ENCODE measurements around the gene SRRM3.
"Not testable (repeated sequence)": the region's sequence is repeated elsewhere in the genome, so short reads cannot be mapped to it uniquely, and the experiment has no call there.

The SRRM3 gene, protein sequence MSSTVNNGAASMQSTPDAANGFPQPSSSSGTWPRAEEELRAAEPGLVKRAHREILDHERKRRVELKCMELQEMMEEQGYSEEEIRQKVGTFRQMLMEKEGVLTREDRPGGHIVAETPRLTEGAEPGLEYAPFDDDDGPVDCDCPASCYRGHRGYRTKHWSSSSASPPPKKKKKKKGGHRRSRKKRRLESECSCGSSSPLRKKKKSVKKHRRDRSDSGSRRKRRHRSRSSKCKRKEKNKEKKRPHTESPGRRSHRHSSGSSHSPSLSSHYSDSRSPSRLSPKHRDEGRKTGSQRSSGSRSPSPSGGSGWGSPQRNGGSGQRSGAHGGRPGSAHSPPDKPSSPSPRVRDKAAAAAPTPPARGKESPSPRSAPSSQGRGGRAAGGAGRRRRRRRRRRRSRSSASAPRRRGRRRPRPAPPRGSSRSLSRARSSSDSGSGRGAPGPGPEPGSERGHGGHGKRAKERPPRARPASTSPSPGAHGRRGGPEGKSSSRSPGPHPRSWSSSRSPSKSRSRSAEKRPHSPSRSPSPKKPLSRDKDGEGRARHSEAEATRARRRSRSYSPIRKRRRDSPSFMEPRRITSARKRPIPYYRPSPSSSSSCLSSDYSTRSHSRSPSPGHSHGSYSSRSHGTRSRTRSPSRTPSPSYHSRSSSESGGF

DNA sequence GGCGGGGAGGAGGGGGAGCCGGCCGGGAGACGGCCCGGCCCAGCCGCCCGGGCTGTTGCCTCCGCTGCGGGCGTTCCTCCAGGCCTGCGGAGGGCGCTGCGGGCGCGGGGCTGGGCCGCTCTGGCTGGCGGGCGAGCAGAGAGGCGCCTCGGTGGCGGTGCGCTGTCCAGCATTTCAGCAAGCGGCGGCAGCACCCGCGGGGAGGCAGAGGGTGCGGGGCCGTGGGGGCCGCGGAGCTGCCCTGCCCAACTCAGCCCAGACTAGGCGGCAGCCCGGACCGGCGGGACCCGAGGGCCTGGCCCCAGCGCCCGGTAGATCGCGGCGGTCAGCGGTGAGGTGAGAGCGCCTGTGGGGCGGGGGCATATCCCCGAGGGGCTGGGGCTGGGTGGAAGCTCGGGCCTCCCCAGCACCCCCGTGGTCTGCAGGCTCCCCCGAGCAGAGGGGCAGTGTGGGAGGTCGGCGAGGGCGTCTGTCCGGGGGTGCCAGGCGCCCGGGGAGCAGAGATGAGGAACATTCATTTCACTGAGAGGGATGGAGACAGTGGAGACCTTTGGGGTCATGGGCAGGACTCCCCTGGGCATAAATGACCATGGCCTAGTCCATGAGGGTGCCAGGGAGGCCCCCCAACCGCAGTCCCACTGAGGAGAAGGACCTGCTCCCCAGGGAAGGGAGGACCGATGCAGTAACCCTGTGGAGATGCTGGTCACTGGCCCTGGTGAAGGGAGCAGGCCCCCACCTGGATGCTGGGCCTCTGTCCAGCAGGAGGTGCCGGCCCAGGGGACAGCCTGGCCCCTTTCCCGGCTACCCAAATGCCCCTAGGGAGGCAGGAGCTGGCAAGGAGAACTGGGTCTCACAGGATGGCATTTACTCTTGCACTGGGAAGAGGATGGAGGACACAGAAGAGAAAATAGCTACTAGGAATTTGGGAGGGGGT lies at the start of gene SRRM3:
SRRM3 (plus strand) TSS at position 165 of the 934 bp plus-strand sequence. CDS start 33,171 bp downstream, outside the sequence.
- DNase-seq = peak; percentile 65
- in situ Hi-C loops (cut with MboI; ENCODE audit: low pct_unique_long_range_greater_than_20kb, low sequenced_read_pairs) = no loop called here

DNA sequence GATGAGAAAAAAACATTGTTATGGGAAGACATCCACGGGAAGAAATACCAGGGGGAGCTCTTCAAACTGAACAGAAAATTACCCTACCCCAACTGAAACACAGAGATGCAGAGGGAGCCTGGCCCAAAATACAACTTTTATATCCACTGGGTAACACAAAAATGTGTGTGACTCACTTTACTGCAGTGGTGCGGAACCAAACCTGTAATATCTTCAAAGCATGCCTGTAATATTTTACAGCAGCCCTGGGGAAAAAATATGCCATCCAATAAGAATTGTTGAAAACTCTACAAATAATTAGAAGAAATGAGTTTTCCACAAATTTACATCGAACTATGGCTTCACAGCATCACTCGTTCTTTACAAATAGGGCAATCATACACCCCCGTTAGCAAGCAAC lies 49.8 kb upstream of the SRRM3 start:
- in situ Hi-C loops (cut with MboI; ENCODE audit: low pct_unique_long_range_greater_than_20kb, low sequenced_read_pairs) = no loop called here

GRCh38 chr7:76153571-76154230 lies 48.0 kb upstream of the SRRM3 start:
- in situ Hi-C loops (cut with MboI; ENCODE audit: low pct_unique_long_range_greater_than_20kb, low sequenced_read_pairs); DNase-seq: not testable (repeated sequence)

More for the DNA sequence above, 49.8 kb upstream of the SRRM3 start:
- no peak for DNase-seq

DNA sequence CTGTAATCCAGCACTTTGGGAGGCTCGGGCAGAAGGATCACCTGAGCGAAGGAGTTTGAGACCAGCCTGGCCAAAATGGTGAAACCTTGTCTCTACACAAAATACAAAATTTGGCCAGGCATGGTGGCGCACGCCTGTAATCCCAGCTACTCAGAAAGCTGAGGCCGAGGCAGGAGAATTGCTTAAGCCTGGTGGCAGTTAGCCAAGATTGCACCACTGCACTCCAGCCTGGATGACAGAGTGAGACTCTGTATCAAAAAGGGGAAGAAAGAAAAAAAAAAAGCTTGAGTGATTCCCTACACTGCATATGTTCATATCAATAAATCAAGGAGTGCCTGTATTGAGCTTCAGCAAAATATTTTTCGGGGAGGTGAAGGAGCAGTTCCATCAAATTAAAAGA lies 45.8 kb upstream of the SRRM3 start:
- in situ Hi-C loops (cut with MboI; ENCODE audit: low pct_unique_long_range_greater_than_20kb, low sequenced_read_pairs) = no loop called here
- DNase-seq = peak; percentile 89

- in situ Hi-C loops (cut with MboI; ENCODE audit: low pct_unique_long_range_greater_than_20kb, low sequenced_read_pairs); DNase-seq: not testable (repeated sequence)
Observed at GRCh38 chr7:76156992-76157685, 44.6 kb upstream of the SRRM3 start.

- DNase-seq; in situ Hi-C loops (cut with MboI; ENCODE audit: low pct_unique_long_range_greater_than_20kb, low sequenced_read_pairs): not testable (repeated sequence)
Observed at GRCh38 chr7:76158416-76158815, 43.3 kb upstream of the SRRM3 start.

- DNase-seq; in situ Hi-C loops (cut with MboI; ENCODE audit: low pct_unique_long_range_greater_than_20kb, low sequenced_read_pairs): not testable (repeated sequence)
Observed at GRCh38 chr7:76162416-76163170, 39.1 kb upstream of the SRRM3 start.

GRCh38 chr7:76163812-76164211 lies 37.9 kb upstream of the SRRM3 start:
- DNase-seq; in situ Hi-C loops (cut with MboI; ENCODE audit: low pct_unique_long_range_greater_than_20kb, low sequenced_read_pairs): not testable (repeated sequence)

- no peak for DNase-seq
- in situ Hi-C loops (cut with MboI; ENCODE audit: low pct_unique_long_range_greater_than_20kb, low sequenced_read_pairs) = no loop called here
Observed at GRCh38 chr7:76165106-76165972, 36.4 kb upstream of the SRRM3 start.

DNA sequence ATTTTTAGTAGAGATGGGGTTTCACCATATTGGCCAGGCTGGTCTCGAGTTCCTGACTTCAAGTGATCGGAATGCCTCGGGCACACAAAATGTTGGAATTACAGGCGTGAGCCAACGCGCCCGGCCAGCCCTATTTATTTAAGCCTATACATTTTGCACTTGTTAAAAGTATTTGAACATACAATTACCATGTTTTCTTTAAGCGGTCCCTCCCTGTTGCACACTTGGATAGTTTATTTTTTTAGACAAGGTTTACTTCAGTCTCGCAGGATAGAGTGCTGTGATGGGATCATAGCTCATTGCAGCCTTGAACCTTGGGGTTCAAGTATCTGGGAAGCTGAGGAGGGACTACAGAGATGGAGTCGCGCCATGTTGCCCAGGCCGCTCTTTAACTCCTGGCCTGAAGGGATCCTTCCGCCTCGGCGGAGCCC lies 35.7 kb upstream of the SRRM3 start:
- in situ Hi-C loops (cut with MboI; ENCODE audit: low pct_unique_long_range_greater_than_20kb, low sequenced_read_pairs) = no loop called here
- DNase-seq = no peak

DNA sequence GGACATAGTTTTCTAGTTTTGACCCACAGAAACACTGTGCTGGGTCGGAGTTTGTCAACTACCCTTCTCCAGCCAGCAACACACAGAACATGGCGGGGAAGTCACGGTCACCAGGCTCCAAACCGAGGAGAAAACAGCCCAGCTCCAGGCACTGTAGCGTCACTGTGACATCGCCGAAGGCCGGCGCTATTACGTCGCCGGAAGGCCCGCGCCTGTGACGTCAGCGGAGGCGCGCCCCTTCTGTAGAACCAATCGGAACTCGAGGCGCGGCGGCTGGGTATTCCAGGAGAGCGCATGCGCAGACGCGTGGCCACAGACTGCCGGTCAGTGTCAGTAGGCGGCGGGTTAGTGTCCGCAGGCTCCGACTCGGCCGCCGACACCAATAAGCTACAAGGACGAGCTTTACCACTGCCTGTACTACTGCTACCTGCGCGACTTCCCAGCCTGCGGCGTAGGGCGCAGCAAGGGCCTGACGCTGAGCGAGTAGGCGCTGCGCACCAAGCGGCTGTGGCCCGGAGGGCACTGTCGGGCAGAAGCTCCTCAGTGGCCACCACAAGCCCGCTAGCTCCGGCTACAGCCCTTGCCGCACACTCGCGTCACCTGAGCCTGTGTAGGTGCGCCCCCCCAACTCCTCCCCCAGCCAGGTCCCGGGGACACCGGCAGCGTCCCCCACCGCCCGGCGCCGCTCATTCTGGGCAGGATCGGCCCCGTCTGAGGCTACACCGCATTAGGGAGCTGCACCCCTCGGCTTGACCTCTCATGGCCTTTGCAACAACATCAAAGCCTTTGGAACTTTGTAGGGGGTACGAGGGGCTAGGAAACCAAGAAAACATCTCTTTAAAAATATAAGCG lies 35.1 kb upstream of the SRRM3 start:
- peak; percentile 92 for DNase-seq
- in situ Hi-C loops (cut with MboI; ENCODE audit: low pct_unique_long_range_greater_than_20kb, low sequenced_read_pairs) = no loop called here

GRCh38 chr7:76173566-76174205 lies 28.0 kb upstream of the SRRM3 start:
- in situ Hi-C loops (cut with MboI; ENCODE audit: low pct_unique_long_range_greater_than_20kb, low sequenced_read_pairs) = no loop called here
- DNase-seq = no peak

GRCh38 chr7:76176951-76177350 lies 24.7 kb upstream of the SRRM3 start:
- DNase-seq; in situ Hi-C loops (cut with MboI; ENCODE audit: low pct_unique_long_range_greater_than_20kb, low sequenced_read_pairs): not testable (repeated sequence)

DNA sequence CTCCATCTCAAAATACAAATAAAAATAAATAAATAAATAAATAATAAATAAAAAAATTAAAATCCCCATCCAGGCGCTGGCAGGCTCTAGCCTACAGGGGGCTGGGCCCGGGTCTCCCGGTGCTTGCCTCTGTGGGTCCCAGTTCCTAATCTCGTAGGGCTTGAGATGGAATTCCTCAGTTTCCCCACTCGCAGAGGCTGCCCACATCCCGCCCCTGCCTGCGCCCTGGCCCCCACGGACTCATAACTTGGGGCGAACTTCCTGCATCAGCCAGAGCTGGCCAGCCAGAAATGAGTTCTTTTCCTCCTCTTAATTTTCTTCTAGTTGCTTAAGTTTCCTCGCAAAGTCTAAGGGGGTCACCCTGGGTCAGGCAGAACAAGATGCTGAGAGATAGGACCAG lies 22.0 kb upstream of the SRRM3 start:
- in situ Hi-C loops (cut with MboI; ENCODE audit: low pct_unique_long_range_greater_than_20kb, low sequenced_read_pairs) = no loop called here
- no peak for DNase-seq

DNA sequence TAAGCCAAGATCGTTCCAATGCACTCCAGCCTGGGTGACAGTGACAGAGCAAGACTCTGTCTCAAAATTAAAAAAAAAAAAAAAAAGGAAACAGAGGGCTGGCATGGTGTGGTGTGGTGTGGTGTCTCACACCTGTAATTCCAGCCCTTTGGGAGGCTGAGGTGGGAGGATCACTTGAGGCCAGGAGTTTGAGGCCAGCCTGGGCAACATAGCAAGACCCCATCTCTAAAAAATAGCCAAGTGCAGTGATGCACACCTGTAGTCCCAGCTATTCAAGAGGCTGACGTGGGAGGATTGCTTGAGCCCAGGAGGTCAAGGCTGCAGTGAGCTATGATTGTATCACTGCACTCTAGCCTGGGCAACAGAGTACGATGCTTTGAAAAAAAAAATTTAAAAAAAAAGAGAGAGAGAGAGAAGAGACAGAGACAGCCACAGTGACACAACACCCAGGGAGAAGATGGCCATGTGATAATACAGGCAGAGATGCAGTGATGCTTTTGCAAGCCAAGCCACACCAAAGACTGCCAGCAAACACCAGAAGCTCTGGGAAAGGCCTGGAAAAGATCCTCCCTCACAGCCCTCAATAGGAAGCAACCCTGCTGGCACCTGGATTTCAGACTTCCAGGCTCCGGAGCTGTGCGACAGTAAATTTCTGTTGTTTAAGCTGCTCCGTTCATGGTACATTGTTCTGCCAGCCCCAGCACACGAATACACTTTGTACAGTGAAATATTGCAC lies 19.3 kb upstream of the SRRM3 start:
- no peak for DNase-seq
- in situ Hi-C loops (cut with MboI; ENCODE audit: low pct_unique_long_range_greater_than_20kb, low sequenced_read_pairs) = no loop called here
